Measurements from ENCODE around the gene HDAC4. TPM values are rescaled to one million over a fixed set of nuclear protein-coding genes. Genes with fewer than 3 reads are reported as not detected.
A peak's percentile ranks its signal among the peaks of the same experiment; 100 is the strongest.

HDAC4 gene
- total and polyA plus RNA-seq, 2 of the 8 experiments (the other 6 are each of a cell fraction or from before 2014, with no cell fraction given), result 15.4 to 31.5 TPM

GRCh38 chr2:239360421-239361310 lies 40.2 kb downstream of the HDAC4 start:
- Histone ChIP-seq H2BK5ac (ENCODE audit: low read depth, low read length) (no peak overlapping the region), H3K23me2 (ENCODE audit: low read depth, low read length) (no peaks in the 10 kb centered on the region), H4K91ac (replicated peaks; ENCODE audit: insufficient read length, low read length) (no peak overlapping the region), H3K14ac (ENCODE audit: insufficient read length) (no peak overlapping the region), H4K8ac (ENCODE audit: extremely low read depth, insufficient read depth, low read length) (no peak overlapping the region; the same call in none of the 2 replicates), H2BK15ac (ENCODE audit: low read length) (no peak overlapping the region), H3K4ac (replicated peaks; ENCODE audit: insufficient read length, low read depth, low read length) (no peak overlapping the region), H3K27ac (ENCODE audit: low read depth, low read length) (no peak overlapping the region), H3K79me1 (ENCODE audit: low read depth, low read length) (peaks cover 13% of the 10 kb centered on the region), H4K20me1 (replicated peaks in 1 of 2; ENCODE audit: control insufficient read depth in 1 of 2, insufficient read depth in 2 of 2, low read length in 2 of 2) (peaks cover 13 to 24% of the 10 kb centered on the region in 2 experiments), H4K5ac (ENCODE audit: insufficient read length, low read depth, low read length) (no peak overlapping the region), H3K9ac (replicated peaks in 1 of 4; ENCODE audit: extremely low read depth in 1 of 4, low read depth in 3 of 4, low read length in 3 of 4) (no peak overlapping the region), H2AFZ (ENCODE audit: low read length) (no peak overlapping the region), H2BK12ac (ENCODE audit: low read depth, low read length) (no peak overlapping the region), H3K56ac (replicated peaks; ENCODE audit: insufficient read length, low read depth, low read length) (no peak overlapping the region), H3K23ac (ENCODE audit: insufficient read length) (no peak overlapping the region), H3K36me3 (ENCODE audit: control insufficient read depth in 2 of 4, insufficient read depth in 4 of 4, low read length in 3 of 4) (no peaks in the 10 kb centered on the region), H3K4me2 (ENCODE audit: insufficient read depth in 1 of 2, low read depth in 2 of 2, low read length in 2 of 2) (no peak overlapping the region), H3K79me2 (ENCODE audit: control insufficient read depth in 1 of 2, insufficient read depth in 2 of 2, low read length in 2 of 2) (peaks cover 3 to 96% of the 10 kb centered on the region in 2 experiments), H3K4me3 (ENCODE audit: extremely low read depth in 1 of 4, insufficient read depth in 2 of 4, low read depth in 3 of 4, low read length in 4 of 4) (no peak overlapping the region), H3K4me1 (replicated peaks in 1 of 4; ENCODE audit: control insufficient read depth in 3 of 4, insufficient read depth in 4 of 4, low read length in 3 of 4) (peaks cover 0 to 8% (median 3%) of the 10 kb centered on the region in 4 experiments; a peak in 5 of 7 replicates), H2BK120ac (replicated peaks; ENCODE audit: low read depth, low read length) (no peak overlapping the region), H2BK20ac (ENCODE audit: low read length) (no peak overlapping the region), H3K27me3 (replicated peaks in 1 of 4; ENCODE audit: control insufficient read depth in 3 of 4, extremely low read depth in 1 of 4, insufficient read depth in 3 of 4, low read length in 3 of 4) (no peaks in the 10 kb centered on the region; a peak in 1 of 7 replicates), H3K9me3 (ENCODE audit: insufficient read depth in 2 of 2, low read depth in 1 of 2, low read length in 1 of 2) (peaks cover 0 to 2% of the 10 kb centered on the region in 2 experiments; a peak in 1 of 4 replicates), H3K18ac (ENCODE audit: extremely low read depth, low read length) (no peak overlapping the region), H2AK5ac (ENCODE audit: low read depth, low read length) (no peak overlapping the region)
- CTCF ChIA-PET (ENCODE audit: partially characterized antibody), result interaction anchor here (1.2 to 2.3 kb wide), 3 partner anchors 9 to 67 kb away, joined by 3 to 6 read pairs (median 5); no protein-coding TSS in a partner anchor
- 84% methylated on average over 19 of the region's 19 CpGs; no CpG with 5 or more reads in 1 of the 2 experiments for WGBS, 2 experiments (ENCODE audit: extremely low coverage in 1 of 2, insufficient coverage in 1 of 2, insufficient read length in 1 of 2, insufficient replicate concordance in 2 of 2, low coverage in 1 of 2, low lambda C conversion rate in 2 of 2, missing lambda C conversion rate in 1 of 2)
- TF ChIP-seq SP2 (IDR thresholded peaks at IDR 0.05; ENCODE audit: low read length) (no peak), SIRT6 (IDR thresholded peaks at IDR 0.05; ENCODE audit: low read length) (no peak), JUND (IDR thresholded peaks at IDR 0.05; ENCODE audit: low read length) (no peak), CBX5 (IDR thresholded peaks at IDR 0.05; ENCODE audit: low read depth, low read length) (no peak), YY1 (IDR thresholded peaks at IDR 0.05; ENCODE audit: low read depth, low read length) (no peak), CTBP2 (IDR thresholded peaks at IDR 0.05; ENCODE audit: borderline replicate concordance, insufficient read depth, insufficient read length, low read length) (no peak), TEAD4 (IDR thresholded peaks at IDR 0.05; ENCODE audit: low read depth, low read length) (peak; percentile 72; the same call in 1 of the 2 replicates)
- no peak for DNase-seq (ENCODE audit: low read depth in 1 of 2, low spot score in 2 of 2)
- POLR2A ChIA-PET (ENCODE audit: partially characterized antibody), result interaction anchor here (1.3 kb wide), 1 partner anchor 9 kb away, joined by 4 read pairs; no protein-coding TSS in a partner anchor
- no peak for FAIRE-seq

All from H1 (cell line).